Lower lobe of right lung (tissue), 2 donors: ENCODE measurements around the gene ACTL7B. TPM values are rescaled to one million over a fixed set of nuclear protein-coding genes. Genes with fewer than 3 reads are reported as not detected.
"Not testable (repeated sequence)": the region's sequence is repeated elsewhere in the genome, so short reads cannot be mapped to it uniquely, and the experiment has no call there.

Experiments used
- ATAC-seq, 2 donors: fragments of 200-7000 bp; cut with Tn5 transposase; one replicate each; pipeline ENCODE4 v1.9.1; 2020 to 2022; ENCODE audit warnings: mild to moderate bottlenecking in 2 of 2, moderate library complexity in 2 of 2
- DNase-seq: peaks from one replicate; pipeline ENCODE4 v3.0.0-alpha.2; 2020
- H3K27ac ChIP-seq: fragments of 200-600 bp; one replicate; pipeline ENCODE4 v1.8.0; 2022
- H3K27me3 ChIP-seq: fragments of 200-600 bp; one replicate; pipeline ENCODE4 v1.8.0; 2022; ENCODE audit warnings: low read depth
- H3K36me3 ChIP-seq: fragments of 200-600 bp; one replicate; pipeline ENCODE4 v1.8.0; 2022; ENCODE audit warnings: mild to moderate bottlenecking
- H3K4me1 ChIP-seq: fragments of 200-600 bp; one replicate; pipeline ENCODE4 v1.8.0; 2022
- H3K4me3 ChIP-seq: fragments of 200-600 bp; one replicate; pipeline ENCODE4 v1.8.0; 2022; ENCODE audit warnings: mild to moderate bottlenecking
- H3K9me3 ChIP-seq: fragments of 200-600 bp; one replicate; pipeline ENCODE4 v1.8.0; 2022
- intact Hi-C: fragments of 100-400 bp; cut with DNase I; formaldehyde crosslinking; loops from one replicate; pipeline ENCODE4 v1.11.0; 2022
- total RNA-seq: library from RNA; stranded (reverse); fragmentation: NEBNext Ultra II Directional; extraction: Animal tissue kit (Norgen Biotek cat#: 25700); gene quantifications from one replicate; pipeline ENCODE4 v1.2.1, GENCODE V29; 2021
- TF ChIP-seq, protein P1 (sequence below): fragments of 200-600 bp; IDR thresholded peaks from one replicate; pipeline ENCODE4 v1.8.0; 2022; ENCODE audit warnings: antibody characterized with exemption, mild to moderate bottlenecking
- donor health status: DM: no; HTN: yes; CAD: no; lungs with severe emphysema.

The ACTL7B gene
- total RNA-seq, 1 donor from 2014 or later: not detected

DNA sequence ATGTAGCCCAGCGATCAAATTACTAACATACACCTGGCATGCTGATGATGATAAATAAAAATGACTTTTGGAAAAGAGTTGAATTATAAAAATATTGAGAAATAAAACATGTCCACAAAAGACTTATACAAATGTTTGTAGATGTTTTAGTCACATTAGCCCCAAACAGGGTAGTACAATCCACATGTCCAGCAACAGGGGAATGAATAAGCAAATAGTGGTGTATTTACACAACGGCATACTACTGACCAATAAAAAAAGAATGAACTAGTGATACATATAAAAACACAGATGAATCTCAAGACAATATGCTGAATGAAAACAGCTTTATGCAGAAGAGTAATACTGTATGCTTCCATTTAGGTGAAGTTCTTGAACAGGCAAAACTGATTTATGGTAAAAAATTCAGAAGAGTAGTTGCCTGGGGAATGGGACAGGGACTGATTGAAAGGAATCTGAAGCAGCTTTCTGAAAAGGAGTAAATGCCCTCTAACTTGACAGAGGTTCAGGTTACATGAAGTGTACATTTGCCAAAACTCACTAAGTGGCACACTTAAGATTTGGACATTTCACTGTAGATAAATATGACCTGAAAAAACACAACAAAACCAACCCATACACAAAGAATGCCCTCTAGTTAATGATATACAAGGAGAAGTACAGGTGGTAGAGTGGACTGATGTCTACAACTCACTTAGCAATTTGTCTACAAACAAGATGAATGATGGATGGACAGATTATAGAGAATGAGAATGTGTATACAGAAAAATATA is 41.7 kb upstream of the ACTL7B start:
- Histone ChIP-seq H3K4me3 (no peak overlapping the region), H3K27ac (no peak overlapping the region), H3K9me3 (no peaks in the 10 kb centered on the region), H3K27me3 (no peaks in the 10 kb centered on the region), H3K4me1 (no peaks in the 10 kb centered on the region), H3K36me3 (peaks cover 97% of the 10 kb centered on the region)
- TF ChIP-seq, protein P1, sequence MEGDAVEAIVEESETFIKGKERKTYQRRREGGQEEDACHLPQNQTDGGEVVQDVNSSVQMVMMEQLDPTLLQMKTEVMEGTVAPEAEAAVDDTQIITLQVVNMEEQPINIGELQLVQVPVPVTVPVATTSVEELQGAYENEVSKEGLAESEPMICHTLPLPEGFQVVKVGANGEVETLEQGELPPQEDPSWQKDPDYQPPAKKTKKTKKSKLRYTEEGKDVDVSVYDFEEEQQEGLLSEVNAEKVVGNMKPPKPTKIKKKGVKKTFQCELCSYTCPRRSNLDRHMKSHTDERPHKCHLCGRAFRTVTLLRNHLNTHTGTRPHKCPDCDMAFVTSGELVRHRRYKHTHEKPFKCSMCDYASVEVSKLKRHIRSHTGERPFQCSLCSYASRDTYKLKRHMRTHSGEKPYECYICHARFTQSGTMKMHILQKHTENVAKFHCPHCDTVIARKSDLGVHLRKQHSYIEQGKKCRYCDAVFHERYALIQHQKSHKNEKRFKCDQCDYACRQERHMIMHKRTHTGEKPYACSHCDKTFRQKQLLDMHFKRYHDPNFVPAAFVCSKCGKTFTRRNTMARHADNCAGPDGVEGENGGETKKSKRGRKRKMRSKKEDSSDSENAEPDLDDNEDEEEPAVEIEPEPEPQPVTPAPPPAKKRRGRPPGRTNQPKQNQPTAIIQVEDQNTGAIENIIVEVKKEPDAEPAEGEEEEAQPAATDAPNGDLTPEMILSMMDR: no peak
- DNase-seq (no peak), ATAC-seq (no peak)
- intact Hi-C loops: no loop called here

GRCh38 chr9:108894225-108894997 is 38.6 kb upstream of the ACTL7B start:
- no peak overlapping the region for H3K27ac ChIP-seq
- TF ChIP-seq, protein P1: no peak
- no peak overlapping the region for H3K4me3 ChIP-seq
- no peaks in the 10 kb centered on the region for H3K27me3 ChIP-seq
- no peaks in the 10 kb centered on the region for H3K4me1 ChIP-seq
- ATAC-seq: no peak
- no peaks in the 10 kb centered on the region for H3K9me3 ChIP-seq
- H3K36me3 ChIP-seq: peaks cover 100% of the 10 kb centered on the region
- no peak for DNase-seq
- intact Hi-C loops: no loop called here

DNA sequence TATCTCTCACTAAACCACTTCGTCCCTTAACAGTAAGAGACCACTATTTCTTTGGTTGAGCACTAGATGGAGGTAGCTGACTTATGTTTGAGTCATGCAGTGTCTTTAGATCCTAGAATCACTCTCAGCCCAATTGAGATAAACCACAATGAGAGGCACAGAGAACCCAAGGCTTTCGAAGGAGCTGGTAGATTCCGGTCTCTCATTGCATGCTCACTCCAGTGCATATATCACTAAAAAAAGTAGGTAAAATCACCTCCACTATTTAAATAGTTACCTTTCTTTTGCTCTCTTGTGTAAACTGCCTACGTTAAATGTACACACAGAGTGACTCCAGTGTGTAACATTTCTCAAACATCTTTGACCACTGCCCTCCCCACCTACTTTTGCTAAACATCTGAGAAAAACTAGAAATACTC is 33.9 kb upstream of the ACTL7B start:
- Histone ChIP-seq H3K4me1 (no peaks in the 10 kb centered on the region), H3K9me3 (no peaks in the 10 kb centered on the region), H3K36me3 (peaks cover 90% of the 10 kb centered on the region), H3K4me3 (no peak overlapping the region), H3K27ac (no peak overlapping the region), H3K27me3 (no peaks in the 10 kb centered on the region)
- DNase-seq (no peak), ATAC-seq (no peak)
- TF ChIP-seq, protein P1: no peak
- intact Hi-C loops: no loop called here

DNA sequence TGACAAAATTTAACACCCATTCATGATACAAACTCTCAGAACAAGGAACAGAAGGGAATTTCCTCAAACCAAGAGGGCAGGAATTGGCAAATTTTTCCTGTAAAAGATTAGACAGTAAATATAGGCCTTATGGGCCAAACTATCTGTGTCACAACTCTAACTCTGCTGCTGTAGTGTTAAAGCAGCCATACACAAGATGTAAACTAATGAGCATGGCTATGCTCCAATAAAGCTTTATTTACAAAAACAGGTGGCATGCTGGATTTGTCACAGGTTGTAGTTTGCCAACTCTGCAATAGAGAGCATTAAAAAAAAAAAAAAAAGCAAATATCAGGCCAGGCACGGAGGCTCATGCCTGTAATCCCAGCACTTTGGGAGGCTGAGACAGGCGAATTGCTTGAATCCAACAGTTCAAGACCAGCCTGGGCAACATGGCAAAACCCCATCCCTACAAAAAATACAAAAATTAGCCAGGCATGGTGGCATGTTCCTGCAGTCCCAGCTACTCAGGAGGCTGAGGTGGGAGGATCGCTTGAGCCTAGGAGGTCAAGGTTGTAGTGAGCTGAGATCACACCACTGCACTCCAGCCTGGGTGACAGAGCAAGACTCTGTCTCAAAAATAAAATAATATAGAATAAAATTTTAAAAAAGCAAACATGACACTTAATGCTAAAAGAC is 30.9 kb upstream of the ACTL7B start:
- H3K27me3 ChIP-seq, H3K4me1 ChIP-seq, H3K4me3 ChIP-seq, H3K9me3 ChIP-seq, ATAC-seq, H3K27ac ChIP-seq, DNase-seq, intact Hi-C loops: not testable (repeated sequence)
- H3K36me3 ChIP-seq: peaks cover 76% of the 10 kb centered on the region

DNA sequence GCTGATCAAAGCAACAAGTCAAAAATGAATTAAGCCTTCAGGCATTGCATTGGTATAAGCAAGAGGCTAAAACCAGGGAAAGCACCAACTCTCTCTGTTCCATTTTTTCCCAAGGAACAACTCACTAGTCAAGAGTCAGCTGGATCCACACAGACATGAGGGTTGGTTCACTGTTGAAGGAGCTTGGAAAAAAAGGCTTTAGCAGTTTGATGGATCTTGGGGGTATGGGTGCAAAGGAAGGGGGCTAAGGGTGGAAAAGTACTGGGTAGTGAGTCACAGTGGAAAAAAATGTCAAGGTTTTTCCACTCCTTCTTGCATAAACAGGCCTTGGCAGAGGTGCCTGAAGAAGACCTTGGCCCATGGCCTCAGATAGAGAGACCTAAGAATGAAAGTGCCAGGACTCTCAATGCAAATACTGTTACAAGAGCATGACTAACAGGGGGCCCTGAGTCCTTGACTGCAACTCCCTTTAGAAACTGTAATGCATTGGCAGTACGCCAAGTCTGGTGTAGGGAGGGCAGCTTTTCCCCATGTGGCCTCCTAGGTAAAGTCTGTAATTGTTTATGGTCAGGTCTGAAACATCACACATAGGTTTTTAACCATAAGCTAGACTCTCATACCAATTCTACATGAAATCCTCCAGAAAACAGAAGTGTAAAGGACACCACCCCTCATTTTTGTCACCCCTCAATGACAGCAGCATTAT is 30.0 kb upstream of the ACTL7B start:
- no peaks in the 10 kb centered on the region for H3K9me3 ChIP-seq
- no peaks in the 10 kb centered on the region for H3K4me1 ChIP-seq
- no peak overlapping the region for H3K4me3 ChIP-seq
- H3K36me3 ChIP-seq: peaks cover 74% of the 10 kb centered on the region
- intact Hi-C loops: no loop called here
- peak in 1 of 2 donors; percentile 77 for ATAC-seq
- TF ChIP-seq, protein P1: no peak
- no peak overlapping the region for H3K27ac ChIP-seq
- DNase-seq: no peak
- no peaks in the 10 kb centered on the region for H3K27me3 ChIP-seq
